NCI-H1105 (cell line): Measurements from ENCODE around the gene TANC1.
A peak's percentile ranks its signal among the peaks of the same experiment; 100 is the strongest.

Source experiments
- DNase-seq: peaks from one replicate; lab custom pipeline; 2025; lab: John Stamatoyannopoulos, UW

TANC1 gene

GRCh38 chr2:158968396-158969161 lies at the start of gene TANC1:
Gene TANC1 (plus strand): TSS chr2:158968640. CDS start chr2:159065911, 97,271 bp downstream.
- DNase-seq: peak; percentile 73

- DNase-seq: no peak
These were observed 46.6 kb upstream of the TANC1 start for GRCh38 chr2:158921599-158922408.

GRCh38 chr2:158922601-158923000 lies 45.8 kb upstream of the TANC1 start:
- no peak for DNase-seq

GRCh38 chr2:158923180-158923594 lies 45.3 kb upstream of the TANC1 start:
- DNase-seq: peak; percentile 56

GRCh38 chr2:158923641-158924040 lies 44.8 kb upstream of the TANC1 start:
- DNase-seq: no peak

- DNase-seq: no peak
These were observed 41.9 kb upstream of the TANC1 start for GRCh38 chr2:158926478-158926948.

- DNase-seq: no peak
These were observed 39.9 kb upstream of the TANC1 start for GRCh38 chr2:158928515-158928914.

GRCh38 chr2:158928965-158929364 lies 39.5 kb upstream of the TANC1 start:
- no peak for DNase-seq

GRCh38 chr2:158931572-158931971 lies 36.9 kb upstream of the TANC1 start:
- DNase-seq: no peak

- no peak for DNase-seq
These were observed 36.3 kb upstream of the TANC1 start for GRCh38 chr2:158932131-158932645.

- DNase-seq: no peak
These were observed 34.3 kb upstream of the TANC1 start for GRCh38 chr2:158934170-158934569.

GRCh38 chr2:158935617-158936016 lies 32.8 kb upstream of the TANC1 start:
- peak; percentile 1 for DNase-seq

- no peak for DNase-seq
These were observed 31.5 kb upstream of the TANC1 start for GRCh38 chr2:158936978-158937377.

GRCh38 chr2:158940356-158940755 lies 28.1 kb upstream of the TANC1 start:
- DNase-seq: no peak

GRCh38 chr2:158943973-158944372 lies 24.5 kb upstream of the TANC1 start:
- no peak for DNase-seq

- DNase-seq: no peak
These were observed 19.3 kb upstream of the TANC1 start for GRCh38 chr2:158948964-158949699.

- no peak for DNase-seq
These were observed 15.0 kb upstream of the TANC1 start for GRCh38 chr2:158953454-158953853.

- peak; percentile 87 for DNase-seq
These were observed 14.3 kb upstream of the TANC1 start for GRCh38 chr2:158953926-158954763.

- no peak for DNase-seq
These were observed 12.5 kb upstream of the TANC1 start for GRCh38 chr2:158955842-158956365.

GRCh38 chr2:158958365-158958764 lies 10.1 kb upstream of the TANC1 start:
- DNase-seq: no peak

- no peak for DNase-seq
These were observed 8.2 kb upstream of the TANC1 start for GRCh38 chr2:158960193-158960592.
